Activated B cell treated with CpG ODN at 0.5 μM for 24 hours (primary cell): ENCODE results near the gene ZNF837. TPM values are rescaled to one million over a fixed set of nuclear protein-coding genes. Genes with fewer than 3 reads are reported as not detected.
"Not testable (repeated sequence)": the region's sequence is repeated elsewhere in the genome, so short reads cannot be mapped to it uniquely, and the experiment has no call there.

Source experiments
- ATAC-seq: fragments of 200-7000 bp; cut with Tn5 transposase; one replicate; pipeline ENCODE4 v1.10.0; 2021; ENCODE audit warnings: low read depth, mild to moderate bottlenecking, moderate library complexity
- CTCF ChIA-PET: fragments of 350-600 bp; sonication (Branson Sonifier 250); formaldehyde crosslinking; loops from one replicate; lab custom pipeline; 2021; ENCODE audit warnings: antibody characterized with exemption; lab: Charles Lee
- POLR2A ChIA-PET: fragments of 350-600 bp; sonication (Branson Sonifier 250); formaldehyde crosslinking; loops from one replicate; lab custom pipeline; 2021; ENCODE audit warnings: antibody characterized with exemption; lab: Charles Lee
- DNase-seq: peaks from one replicate; pipeline ENCODE4 v3.0.0; 2022
- H3K27ac Mint-ChIP-seq: one replicate; pipeline ENCODE4 v1.8.0; 2020; ENCODE audit warnings: mixed read lengths
- H3K27me3 Mint-ChIP-seq: one replicate; pipeline ENCODE4 v1.8.0; 2021; ENCODE audit warnings: mixed read lengths
- H3K36me3 Mint-ChIP-seq: one replicate; pipeline ENCODE4 v1.8.0; 2021; ENCODE audit warnings: low read depth, mixed read lengths
- H3K4me1 Mint-ChIP-seq: one replicate; pipeline ENCODE4 v1.8.0; 2021; ENCODE audit warnings: mixed read lengths
- H3K4me3 Mint-ChIP-seq: one replicate; pipeline ENCODE4 v1.8.0; 2020; ENCODE audit warnings: mild to moderate bottlenecking, mixed read lengths
- H3K9me3 Mint-ChIP-seq: one replicate; pipeline ENCODE4 v1.8.0; 2020; ENCODE audit warnings: mixed read lengths
- intact Hi-C: fragments of 100-400 bp; cut with micrococcal nuclease; formaldehyde crosslinking; loops from one replicate; pipeline ENCODE4 v1.15.1; 2024
- total RNA-seq: library from RNA; stranded (reverse); gene quantifications from 2 replicates; pipeline ENCODE4 v1.2.3, GENCODE V29; 2022
- TF ChIP-seq, protein P1 (sequence below): fragments of 200-600 bp; IDR thresholded peaks from one replicate; pipeline ENCODE4 v1.8.0; 2022; ENCODE audit warnings: antibody characterized with exemption, mild to moderate bottlenecking

The ZNF837 gene
- total RNA-seq, 1 donor from 2014 or later, result 3.1 TPM

DNA sequence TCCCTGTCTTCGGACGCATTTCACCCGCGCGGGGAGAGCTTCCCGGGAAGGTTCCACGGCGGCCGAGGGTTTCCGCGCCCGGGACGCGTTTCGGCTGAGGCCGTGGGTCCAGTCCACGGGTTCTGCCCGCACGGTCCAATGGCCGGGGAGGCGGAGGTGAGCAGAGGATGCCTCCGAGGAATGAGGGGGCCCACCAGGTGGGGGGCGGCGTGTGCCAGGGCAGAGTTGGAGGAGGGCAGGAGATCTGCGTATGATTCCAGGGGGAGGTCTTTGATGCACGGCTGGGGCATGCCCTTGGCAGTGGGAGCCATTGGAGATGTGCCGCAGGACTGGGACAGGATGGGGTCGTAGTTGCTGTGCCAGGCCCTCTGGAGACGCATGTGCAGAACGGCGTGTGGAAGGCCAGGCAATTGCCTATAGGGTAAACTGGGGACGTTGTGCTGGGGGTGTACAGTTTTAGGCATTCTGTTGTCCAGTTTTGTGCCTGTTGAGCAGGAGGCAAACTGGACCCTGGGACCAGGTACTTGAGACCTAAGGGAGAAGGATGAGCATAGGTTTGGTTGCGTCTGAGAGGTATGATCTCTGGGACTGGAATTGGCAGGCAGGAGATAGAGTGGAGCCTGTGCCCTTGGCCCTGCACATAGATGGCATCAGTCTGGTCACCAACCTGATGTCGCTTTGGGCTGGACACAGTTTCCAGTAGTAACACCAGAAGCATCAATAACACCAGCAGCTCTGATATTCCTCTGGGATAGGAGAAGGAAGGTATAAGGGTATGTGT, 28.4 kb upstream of the ZNF837 start:
- Mint-ChIP-seq H3K4me1 (peaks cover 32% of the 10 kb centered on the region), H3K27me3 (no peaks in the 10 kb centered on the region), H3K9me3 (no peaks in the 10 kb centered on the region), H3K36me3 (peaks cover 10% of the 10 kb centered on the region), H3K4me3 (peak overlapping the region; percentile 95), H3K27ac (peak overlapping the region; percentile 50)
- CTCF ChIA-PET, result no interaction called here
- TF ChIP-seq, protein P1, sequence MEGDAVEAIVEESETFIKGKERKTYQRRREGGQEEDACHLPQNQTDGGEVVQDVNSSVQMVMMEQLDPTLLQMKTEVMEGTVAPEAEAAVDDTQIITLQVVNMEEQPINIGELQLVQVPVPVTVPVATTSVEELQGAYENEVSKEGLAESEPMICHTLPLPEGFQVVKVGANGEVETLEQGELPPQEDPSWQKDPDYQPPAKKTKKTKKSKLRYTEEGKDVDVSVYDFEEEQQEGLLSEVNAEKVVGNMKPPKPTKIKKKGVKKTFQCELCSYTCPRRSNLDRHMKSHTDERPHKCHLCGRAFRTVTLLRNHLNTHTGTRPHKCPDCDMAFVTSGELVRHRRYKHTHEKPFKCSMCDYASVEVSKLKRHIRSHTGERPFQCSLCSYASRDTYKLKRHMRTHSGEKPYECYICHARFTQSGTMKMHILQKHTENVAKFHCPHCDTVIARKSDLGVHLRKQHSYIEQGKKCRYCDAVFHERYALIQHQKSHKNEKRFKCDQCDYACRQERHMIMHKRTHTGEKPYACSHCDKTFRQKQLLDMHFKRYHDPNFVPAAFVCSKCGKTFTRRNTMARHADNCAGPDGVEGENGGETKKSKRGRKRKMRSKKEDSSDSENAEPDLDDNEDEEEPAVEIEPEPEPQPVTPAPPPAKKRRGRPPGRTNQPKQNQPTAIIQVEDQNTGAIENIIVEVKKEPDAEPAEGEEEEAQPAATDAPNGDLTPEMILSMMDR, result no peak
- no peak for ATAC-seq
- no peak for DNase-seq
- POLR2A ChIA-PET, result interaction anchor here (0.6 to 2.1 kb wide), 18 partner anchors 22 to 1020 kb away, joined by 3 to 26 read pairs (median 4); partner anchors contain the start of genes CHMP2A, RPS5, TRIM28 and ZBTB45
- intact Hi-C loops, result loop anchor here (10.0 kb wide), 1 partner anchor 314 kb away; the partner anchor contains the start of gene ZSCAN18

DNA sequence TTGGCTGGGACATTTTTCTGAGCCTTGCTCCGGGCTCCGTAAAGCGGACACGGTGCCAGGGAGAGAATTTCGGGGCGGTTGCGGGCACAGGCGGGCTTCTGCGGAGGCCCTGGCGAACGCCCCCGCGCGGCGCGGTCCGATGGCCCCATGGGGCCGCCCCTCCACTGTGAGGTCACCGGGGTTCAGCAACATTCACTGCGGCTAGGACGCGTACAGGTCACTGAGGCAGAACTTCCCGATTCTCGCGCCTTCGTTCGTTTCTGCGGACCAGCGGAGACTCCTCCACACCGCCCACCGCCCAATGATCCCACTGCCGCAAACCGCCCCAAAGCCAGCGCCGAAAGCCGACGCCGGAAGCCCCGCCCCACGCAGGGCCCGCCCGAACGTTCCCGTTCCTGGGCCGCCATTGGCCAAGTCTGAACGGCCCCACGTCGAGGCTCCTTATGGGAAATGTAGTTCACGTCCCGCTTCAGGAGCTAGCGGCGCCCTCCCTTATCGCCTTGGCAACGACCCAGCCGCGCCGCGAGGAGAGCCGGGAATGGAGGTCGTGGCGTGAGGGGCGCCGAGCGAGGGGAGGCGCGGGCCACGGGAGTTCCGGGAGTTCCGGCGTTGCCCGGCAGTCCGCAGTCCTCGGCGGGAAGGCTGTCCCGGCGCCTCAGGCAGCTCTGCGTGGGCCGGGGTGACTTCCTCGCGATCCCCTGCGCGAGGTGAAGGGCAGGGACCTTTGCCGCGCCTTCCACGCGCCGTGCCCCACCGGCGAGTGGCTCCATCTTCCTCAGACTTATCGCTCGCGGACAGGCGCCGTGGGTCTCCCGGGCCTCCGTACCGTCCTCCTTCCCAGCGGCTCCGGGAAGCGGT, 27.6 kb upstream of the ZNF837 start, which contains the start of gene ZNF584:
ZNF584 (plus strand) TSS at position 498 of the 858 bp plus-strand sequence. CDS start 499 bp downstream, outside the sequence.
- CTCF ChIA-PET, result interaction anchor here (1.2 kb wide), 1 partner anchor 60 kb away, joined by 3 read pairs; no protein-coding TSS in a partner anchor
- ATAC-seq, result peak; percentile 95
- no peaks in the 10 kb centered on the region for H3K27me3 Mint-ChIP-seq
- TF ChIP-seq, protein P1, result no peak
- intact Hi-C loops, result loop anchor here (1.0 to 10.0 kb wide), 13 partner anchors 21 to 314 kb away; partner anchors contain the start of genes ERVK3-1, MZF1, RPS5 and ZBTB45
- peak within 1 kb of the TSS; percentile 95 for H3K4me3 Mint-ChIP-seq
- H3K36me3 Mint-ChIP-seq, result peaks cover 10% of the 10 kb centered on the region
- H3K27ac Mint-ChIP-seq, result peak within 1 kb of the TSS; percentile 92
- peak; percentile 93 for DNase-seq
- H3K9me3 Mint-ChIP-seq, result no peaks in the 10 kb centered on the region
- POLR2A ChIA-PET, result interaction anchor here (0.6 to 2.1 kb wide), 17 partner anchors 22 to 1019 kb away, joined by 3 to 26 read pairs (median 4); partner anchors contain the start of genes CHMP2A, RPS5, TRIM28 and ZBTB45
- H3K4me1 Mint-ChIP-seq, result peaks cover 32% of the 10 kb centered on the region

DNA sequence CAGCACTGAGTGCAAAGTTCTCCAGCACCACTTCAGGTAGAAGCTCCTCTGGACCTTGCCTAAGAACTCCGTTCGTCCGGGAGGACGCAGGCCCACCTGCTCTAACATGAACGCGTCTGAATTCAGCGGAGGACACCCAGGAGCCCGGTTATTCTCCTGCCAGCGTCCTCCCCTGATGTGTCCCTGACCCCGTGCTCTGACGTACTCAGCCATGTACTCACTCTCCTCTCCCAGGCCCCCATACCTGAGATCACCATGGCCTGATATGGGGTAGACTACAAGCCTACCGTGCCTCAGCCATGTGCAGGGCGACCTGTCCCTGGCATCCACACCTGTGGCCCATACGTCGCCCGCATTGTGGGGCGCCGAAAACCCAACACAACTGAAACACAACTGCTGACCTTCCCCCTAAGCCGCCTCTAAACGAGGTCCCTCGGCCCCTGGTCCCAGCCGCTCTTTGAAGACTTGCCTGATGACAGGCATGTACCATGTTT, 26.9 kb upstream of the ZNF837 start:
- ATAC-seq (no peak), DNase-seq (no peak)
- intact Hi-C loops, result loop anchor here (1.0 to 10.0 kb wide), 13 partner anchors 20 to 313 kb away; partner anchors contain the start of genes ERVK3-1, MZF1, RPS5 and ZBTB45
- CTCF ChIA-PET, result interaction anchor here (1.2 kb wide), 1 partner anchor 61 kb away, joined by 3 read pairs; no protein-coding TSS in a partner anchor
- Mint-ChIP-seq H3K27ac (peak overlapping the region; percentile 92), H3K4me1 (peaks cover 32% of the 10 kb centered on the region), H3K9me3 (no peaks in the 10 kb centered on the region), H3K36me3 (peaks cover 8% of the 10 kb centered on the region), H3K4me3 (peak overlapping the region; percentile 95), H3K27me3 (no peaks in the 10 kb centered on the region)
- TF ChIP-seq, protein P1, result no peak
- POLR2A ChIA-PET, result interaction anchor here (1.1 to 2.1 kb wide), 7 partner anchors 32 to 225 kb away, joined by 4 to 26 read pairs (median 6); partner anchors contain the start of genes ZBTB45, ZNF132, ZNF274 and ZNF324B

DNA sequence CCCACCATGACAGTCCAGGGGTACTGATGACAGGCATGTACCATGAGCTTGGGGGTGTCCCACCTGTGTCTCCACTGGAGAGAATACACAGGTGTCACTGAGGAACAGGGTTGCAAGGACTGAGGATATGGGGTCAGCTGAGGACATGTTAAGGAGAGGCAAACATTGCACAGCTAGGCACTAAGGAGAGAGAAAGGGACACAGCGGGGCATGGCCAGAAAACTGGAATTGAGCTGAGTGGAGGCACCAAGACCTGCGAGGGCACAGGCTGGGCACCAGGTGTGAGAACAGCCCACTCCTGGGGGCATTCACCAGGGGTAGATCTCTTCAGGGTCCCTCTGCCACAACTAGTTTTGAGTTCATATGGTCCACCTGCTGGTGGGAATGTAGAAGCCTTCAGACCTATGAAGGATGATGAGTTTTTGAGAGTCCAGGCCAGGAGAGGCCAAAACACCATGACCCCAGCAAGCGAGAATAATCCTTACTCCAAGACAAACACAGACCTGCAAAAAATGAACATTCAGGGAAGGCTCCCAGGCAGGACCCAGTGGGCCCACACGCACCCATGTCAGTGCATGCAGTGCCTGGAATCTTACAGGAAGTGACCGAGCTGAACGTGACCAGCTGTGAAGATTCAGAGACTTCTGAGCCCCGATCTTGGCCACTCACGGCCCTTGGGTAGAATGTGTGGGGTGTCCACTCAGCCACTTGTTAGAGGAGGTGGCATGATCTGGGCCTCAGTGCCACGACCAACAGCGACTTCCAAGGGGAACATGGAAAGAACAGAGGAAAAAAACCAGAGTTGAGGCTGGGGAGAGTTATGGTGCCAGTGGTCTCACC, 26.2 kb upstream of the ZNF837 start:
- Mint-ChIP-seq H3K36me3 (peaks cover 5% of the 10 kb centered on the region), H3K4me1 (peaks cover 32% of the 10 kb centered on the region), H3K4me3 (peak overlapping the region; percentile 95), H3K27ac (peak overlapping the region; percentile 92), H3K9me3 (no peaks in the 10 kb centered on the region), H3K27me3 (no peaks in the 10 kb centered on the region)
- intact Hi-C loops, result loop anchor here (10.0 kb wide), 1 partner anchor 312 kb away; the partner anchor contains the start of gene ZSCAN18
- ATAC-seq (no peak), DNase-seq (no peak)
- POLR2A ChIA-PET, result interaction anchor here (1.1 to 1.7 kb wide), 5 partner anchors 33 to 168 kb away, joined by 3 to 26 read pairs (median 4); partner anchors contain the start of genes ZNF132, ZNF324B and ZNF497
- CTCF ChIA-PET, result interaction anchor here (1.2 to 1.3 kb wide), 2 partner anchors 44 to 62 kb away, joined by 3 read pairs; partner anchors contain the start of gene ZNF497
- TF ChIP-seq, protein P1, result no peak

DNA sequence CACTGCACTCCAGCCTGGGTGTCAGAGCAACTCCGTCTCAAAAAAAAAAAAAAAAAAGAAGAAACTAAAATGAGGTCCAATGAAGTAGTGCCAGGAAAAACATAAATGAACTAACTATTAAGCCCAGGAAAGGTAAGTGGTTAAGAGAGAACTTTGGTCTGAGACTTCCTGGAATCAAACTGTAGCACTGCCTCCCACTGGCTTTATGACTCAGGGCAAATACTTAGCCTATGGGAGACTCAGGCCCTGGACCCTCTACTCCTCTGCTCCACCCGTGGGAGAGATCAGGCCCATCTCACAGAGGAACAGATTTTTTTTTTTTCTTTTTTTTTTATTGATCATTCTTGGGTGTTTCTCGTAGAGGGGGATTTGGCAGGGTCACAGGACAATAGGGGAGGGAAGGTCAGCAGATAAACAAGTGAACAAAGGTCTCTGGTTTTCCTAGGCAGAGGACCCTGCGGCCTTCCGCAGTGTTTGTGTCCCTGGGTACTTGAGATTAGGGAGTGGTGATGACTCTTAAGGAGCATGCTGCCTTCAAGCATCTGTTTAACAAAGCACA, 23.2 kb upstream of the ZNF837 start:
- POLR2A ChIA-PET, result interaction anchor here (1.0 to 2.2 kb wide), 2 partner anchors 22 to 36 kb away, joined by 3 to 10 read pairs; partner anchors contain the start of genes ZNF132 and ZNF837
- H3K9me3 Mint-ChIP-seq, H3K27me3 Mint-ChIP-seq, H3K36me3 Mint-ChIP-seq, CTCF ChIA-PET, H3K27ac Mint-ChIP-seq, H3K4me3 Mint-ChIP-seq, DNase-seq, ATAC-seq: not testable (repeated sequence)
- intact Hi-C loops, result loop anchor here (10.0 kb wide), 1 partner anchor 309 kb away; the partner anchor contains the start of gene ZSCAN18
- H3K4me1 Mint-ChIP-seq, result peaks cover 34% of the 10 kb centered on the region
